ENCODE measurements around the gene WSCD2. TPM values are rescaled to one million over a fixed set of nuclear protein-coding genes. Genes with fewer than 3 reads are reported as not detected.
A peak's percentile ranks its signal among the peaks of the same experiment; 100 is the strongest.

WSCD2 gene
- total and polyA plus RNA-seq, 5 donors = 0.39 to 5.4 (median 0.51) TPM

DNA sequence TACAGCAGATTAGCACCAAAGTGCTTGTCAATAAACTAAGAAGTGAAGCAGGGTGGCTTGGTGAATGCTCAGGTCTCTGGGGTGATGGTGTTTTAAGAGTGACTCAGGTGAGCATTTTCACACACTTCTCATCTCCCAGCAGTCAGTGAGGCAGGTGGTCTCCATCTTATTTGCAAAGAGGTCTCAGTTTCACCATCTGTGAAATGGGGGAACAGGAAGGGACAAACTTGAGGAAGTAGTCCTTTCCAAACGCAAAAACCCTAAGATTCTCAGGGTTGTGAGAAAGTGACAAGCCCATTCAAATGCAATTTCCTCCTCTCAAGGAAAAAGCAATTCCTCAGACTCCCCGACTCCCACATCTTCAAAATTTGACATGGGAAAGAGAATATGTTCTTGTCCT, 155.9 kb downstream of the WSCD2 start:
- no peak overlapping the region for H3K27ac ChIP-seq (ENCODE audit: low read length)
- no peak for DNase-seq
- 36% methylated on average over 2 of the region's 2 CpGs for WGBS
- no peaks in the 10 kb centered on the region for H3K27me3 ChIP-seq (ENCODE audit: control insufficient read depth, insufficient read depth)
- H3K4me1 ChIP-seq (ENCODE audit: control insufficient read depth, insufficient read depth, low read length) = peaks cover 10% of the 10 kb centered on the region
- intact Hi-C loops (cut with DNase I) = no loop called here
- no peak overlapping the region for H3K4me3 ChIP-seq (ENCODE audit: low read length)
- no peaks in the 10 kb centered on the region for H3K9me3 ChIP-seq (ENCODE audit: control insufficient read depth, low read length)
- no peak for ATAC-seq

DNA sequence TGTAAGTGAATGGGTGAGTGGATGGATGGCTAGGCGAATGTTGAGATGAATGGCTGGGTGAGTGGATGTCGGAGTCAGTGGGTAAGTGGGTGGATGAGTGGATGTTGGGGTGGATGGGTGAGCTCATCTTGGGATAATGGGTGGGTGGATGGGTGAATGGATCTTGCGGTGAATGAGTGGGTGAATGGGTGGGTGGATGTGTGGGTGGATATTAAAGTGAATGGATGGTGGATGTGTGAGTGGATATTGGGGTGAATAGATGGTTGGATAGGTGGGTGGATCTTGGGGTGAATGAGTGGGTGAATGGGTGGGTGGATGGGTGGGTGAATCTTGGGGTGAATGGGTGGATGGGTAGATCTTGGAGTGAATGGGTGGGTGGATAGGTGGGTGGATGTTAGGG, 158.1 kb downstream of the WSCD2 start:
- ATAC-seq = no peak
- 91% methylated on average over 3 of the region's 3 CpGs for WGBS

DNA sequence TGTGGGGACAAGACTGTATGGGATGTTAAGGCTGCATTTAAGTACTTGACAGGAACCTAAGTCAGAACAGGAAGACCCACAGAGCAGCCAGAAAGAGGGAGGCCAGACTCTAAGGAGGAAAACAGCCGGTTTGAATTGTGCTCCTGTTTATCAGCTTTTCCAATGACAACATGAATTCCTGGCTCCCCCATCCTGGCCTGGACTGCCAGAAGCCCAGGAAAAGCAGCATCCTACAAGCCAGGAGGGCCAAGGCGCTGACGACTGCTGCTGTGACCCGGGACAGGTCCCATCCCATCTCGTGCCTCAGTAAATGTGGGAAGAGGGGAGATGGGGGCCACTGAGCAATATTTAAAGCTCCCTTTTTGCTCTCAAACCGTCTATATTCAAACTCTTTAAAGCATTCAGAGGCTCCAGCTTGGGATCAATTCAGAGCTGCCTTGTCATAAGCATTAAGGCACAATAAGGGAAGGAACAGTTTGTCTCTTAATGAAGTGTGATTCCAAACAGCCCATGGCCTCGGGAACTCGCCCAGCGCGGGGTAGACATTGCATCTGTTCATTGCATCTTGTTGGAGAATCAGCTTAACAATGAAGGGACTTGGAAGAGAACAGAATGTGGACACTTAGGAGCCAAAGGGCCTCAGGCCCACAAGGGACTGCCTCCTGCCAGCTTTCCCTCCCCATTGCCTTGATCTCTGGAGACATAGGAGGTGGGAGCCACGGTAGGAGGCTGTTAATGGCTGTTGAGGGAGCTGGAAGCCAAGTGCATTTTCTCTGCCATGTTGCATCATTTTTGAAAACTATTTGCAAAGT, 160.5 kb downstream of the WSCD2 start:
- H3K27ac ChIP-seq (ENCODE audit: low read length) = peak overlapping the region; percentile 60
- DNase-seq (peak; percentile 56 to 92 (median 79)), ATAC-seq (peak; percentile 79 to 88)
- no peaks in the 10 kb centered on the region for H3K27me3 ChIP-seq (ENCODE audit: control insufficient read depth, insufficient read depth)
- intact Hi-C loops (cut with DNase I) = no loop called here
- no peaks in the 10 kb centered on the region for H3K9me3 ChIP-seq (ENCODE audit: control insufficient read depth, low read length)
- 31% methylated on average over 11 of the region's 11 CpGs for WGBS
- H3K4me1 ChIP-seq (ENCODE audit: control insufficient read depth, insufficient read depth, low read length) = peaks cover 10% of the 10 kb centered on the region
- no peak overlapping the region for H3K4me3 ChIP-seq (ENCODE audit: low read length)

More for the DNA sequence above, 158.1 kb downstream of the WSCD2 start:
- H3K27ac ChIP-seq (ENCODE audit: low read length) = no peak overlapping the region
- H3K9me3 ChIP-seq (ENCODE audit: control insufficient read depth, low read length) = no peaks in the 10 kb centered on the region
- intact Hi-C loops (cut with DNase I) = no loop called here
- peaks cover 10% of the 10 kb centered on the region for H3K4me1 ChIP-seq (ENCODE audit: control insufficient read depth, insufficient read depth, low read length)
- H3K4me3 ChIP-seq (ENCODE audit: low read length) = no peak overlapping the region
- no peaks in the 10 kb centered on the region for H3K27me3 ChIP-seq (ENCODE audit: control insufficient read depth, insufficient read depth)
- DNase-seq = no peak

DNA sequence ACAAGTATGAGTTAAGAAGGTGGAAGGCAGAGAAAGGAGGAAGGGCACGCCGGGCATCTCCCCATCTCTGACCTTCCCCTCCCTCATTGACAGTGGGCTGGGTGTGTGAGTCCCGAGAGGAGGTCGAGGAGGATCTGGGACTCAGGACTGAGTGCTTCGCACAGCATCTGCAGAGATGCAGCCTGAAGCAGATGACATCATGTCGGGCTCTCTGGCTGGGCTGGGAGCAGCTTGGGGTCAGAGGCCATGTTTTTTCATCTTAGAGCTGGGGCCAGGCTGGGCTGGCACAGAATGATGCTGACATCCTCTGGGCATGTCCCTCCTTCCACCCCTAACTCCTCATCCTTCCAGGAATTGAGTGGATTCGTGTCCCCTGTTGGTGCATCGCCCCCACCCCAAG, 166.6 kb downstream of the WSCD2 start:
- WGBS = 50% methylated on average over 8 of the region's 8 CpGs
- Histone ChIP-seq H3K4me3 (ENCODE audit: low read length) (no peak overlapping the region), H3K4me1 (ENCODE audit: control insufficient read depth, insufficient read depth, low read length) (no peaks in the 10 kb centered on the region), H3K27me3 (ENCODE audit: control insufficient read depth, insufficient read depth) (no peaks in the 10 kb centered on the region), H3K9me3 (ENCODE audit: control insufficient read depth, low read length) (no peaks in the 10 kb centered on the region), H3K27ac (ENCODE audit: low read length) (no peak overlapping the region)
- peak; percentile 25 to 39 for ATAC-seq
- peak in 1 of 3 donors; percentile 39 for DNase-seq
- intact Hi-C loops (cut with DNase I) = no loop called here

DNA sequence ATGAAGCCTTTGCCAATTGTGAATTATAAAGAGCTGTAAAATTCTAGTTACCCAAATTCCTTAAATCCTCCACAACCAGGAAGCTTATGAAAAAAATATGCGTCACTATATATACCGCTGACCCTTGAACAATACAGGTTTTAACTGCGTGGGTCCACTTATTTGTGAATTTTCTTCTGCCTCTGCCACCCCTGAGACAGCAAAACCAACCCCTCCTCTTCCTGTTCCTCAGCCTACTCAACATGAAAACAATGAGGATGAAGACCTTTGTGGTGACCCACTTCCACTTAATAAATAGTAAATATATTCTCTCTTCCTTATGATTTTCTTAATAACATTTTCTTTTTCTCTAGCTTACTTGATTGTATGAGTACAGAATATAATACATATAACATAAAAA, 167.9 kb downstream of the WSCD2 start:
- Histone ChIP-seq H3K27ac (ENCODE audit: low read length) (no peak overlapping the region), H3K27me3 (ENCODE audit: control insufficient read depth, insufficient read depth) (no peaks in the 10 kb centered on the region), H3K9me3 (ENCODE audit: control insufficient read depth, low read length) (no peaks in the 10 kb centered on the region), H3K4me1 (ENCODE audit: control insufficient read depth, insufficient read depth, low read length) (peaks cover 2% of the 10 kb centered on the region), H3K4me3 (ENCODE audit: low read length) (no peak overlapping the region)
- DNase-seq (no peak), ATAC-seq (no peak)
- 62% methylated on average over 3 of the region's 3 CpGs for WGBS
- intact Hi-C loops (cut with DNase I) = no loop called here

DNA sequence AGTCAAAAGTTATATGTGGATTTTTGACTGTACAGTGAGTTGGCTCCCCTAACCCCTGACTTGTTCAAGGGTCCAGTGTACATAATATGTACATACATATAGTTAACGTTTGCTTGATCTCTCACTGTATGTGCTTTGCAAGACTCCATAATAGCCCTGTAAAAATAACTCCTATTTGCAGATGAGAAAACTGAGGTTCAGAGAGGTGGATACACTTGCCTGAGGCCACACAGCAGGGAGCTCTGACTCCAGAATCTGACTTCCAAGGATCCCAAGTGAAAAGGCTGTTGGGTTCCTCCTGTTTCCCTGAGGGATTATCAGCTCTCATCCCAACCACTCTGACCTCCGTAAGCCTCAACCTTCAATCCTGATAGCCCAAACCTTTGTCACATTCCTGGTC, 168.3 kb downstream of the WSCD2 start:
- Histone ChIP-seq H3K27me3 (ENCODE audit: control insufficient read depth, insufficient read depth) (no peaks in the 10 kb centered on the region), H3K4me3 (ENCODE audit: low read length) (no peak overlapping the region), H3K27ac (ENCODE audit: low read length) (no peak overlapping the region), H3K4me1 (ENCODE audit: control insufficient read depth, insufficient read depth, low read length) (peaks cover 2% of the 10 kb centered on the region), H3K9me3 (ENCODE audit: control insufficient read depth, low read length) (no peaks in the 10 kb centered on the region)
- ATAC-seq (no peak), DNase-seq (no peak)
- 84% methylated on average over 2 of the region's 2 CpGs for WGBS
- intact Hi-C loops (cut with DNase I) = no loop called here

DNA sequence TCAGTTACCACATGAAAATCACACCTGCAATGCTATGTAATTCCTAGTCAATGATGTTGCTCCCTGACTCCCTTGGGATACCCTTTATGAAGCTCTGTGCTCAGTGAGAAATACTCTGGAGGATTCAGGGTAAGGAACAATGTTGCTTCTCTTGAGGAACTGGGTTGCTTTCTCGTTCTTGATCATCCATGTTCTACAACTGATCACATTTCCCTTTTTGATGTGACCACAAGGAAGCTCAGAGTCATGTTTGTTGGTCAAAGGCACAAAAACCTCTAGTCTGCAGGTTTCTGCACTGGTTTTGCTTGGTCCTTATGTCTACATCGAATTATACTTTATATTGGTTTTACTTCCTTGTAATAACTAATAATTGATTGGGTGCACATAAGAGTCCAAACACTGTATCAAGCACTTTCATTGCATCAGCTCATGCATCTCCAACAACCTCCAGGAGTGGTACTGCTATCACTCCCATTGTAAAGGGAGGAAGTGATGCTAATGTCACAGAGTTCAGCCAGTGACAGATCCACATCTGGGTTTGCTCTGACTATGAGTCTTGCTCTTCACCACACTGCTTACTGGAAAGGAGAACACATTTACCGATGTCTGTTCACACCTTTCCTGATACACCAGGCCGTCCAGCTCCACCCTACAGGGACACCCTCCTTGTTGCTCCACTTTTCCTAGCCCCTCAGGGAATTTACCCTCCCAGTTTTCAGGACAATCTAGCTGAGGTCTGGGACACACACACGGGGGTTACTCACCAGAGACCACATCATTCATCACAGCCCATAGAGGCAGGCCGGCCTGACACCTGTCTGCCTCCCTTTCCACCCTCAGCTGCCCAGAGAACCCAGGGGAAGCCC, 169.0 kb downstream of the WSCD2 start:
- Histone ChIP-seq H3K4me3 (ENCODE audit: low read length) (no peak overlapping the region), H3K27me3 (ENCODE audit: control insufficient read depth, insufficient read depth) (no peaks in the 10 kb centered on the region), H3K27ac (ENCODE audit: low read length) (no peak overlapping the region), H3K4me1 (ENCODE audit: control insufficient read depth, insufficient read depth, low read length) (peaks cover 3% of the 10 kb centered on the region), H3K9me3 (ENCODE audit: control insufficient read depth, low read length) (no peaks in the 10 kb centered on the region)
- intact Hi-C loops (cut with DNase I) = no loop called here
- 80% methylated on average over 6 of the region's 6 CpGs for WGBS
- ATAC-seq (no peak), DNase-seq (peak in 1 of 3 donors; percentile 34)

DNA sequence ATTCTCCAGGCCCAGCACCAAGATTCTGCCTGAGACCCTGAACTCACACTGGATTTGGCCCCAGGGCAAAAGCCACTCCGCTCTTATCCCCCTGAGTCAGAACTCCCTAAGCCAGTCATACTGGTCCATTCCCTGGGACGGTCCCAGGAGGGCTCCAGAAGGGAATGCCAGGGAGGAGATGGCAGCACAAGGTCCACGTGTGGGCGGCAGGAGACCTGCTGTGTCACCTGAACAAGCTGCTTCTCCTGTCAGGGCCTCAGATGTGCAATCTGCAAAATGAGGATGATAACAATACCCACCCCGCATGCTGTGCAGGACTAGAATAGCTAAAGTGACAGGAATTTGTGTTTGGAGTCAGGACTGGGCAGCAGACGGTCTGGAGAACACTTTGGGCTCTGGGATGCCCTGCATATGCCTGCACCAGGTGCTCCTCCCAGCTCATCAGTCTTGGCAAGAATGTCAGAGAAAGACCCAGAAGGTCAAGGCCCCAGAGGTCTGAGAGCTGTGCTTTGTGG, 169.7 kb downstream of the WSCD2 start:
- H3K9me3 ChIP-seq (ENCODE audit: control insufficient read depth, low read length) = no peaks in the 10 kb centered on the region
- 90% methylated on average over 6 of the region's 6 CpGs for WGBS
- no peak overlapping the region for H3K4me3 ChIP-seq (ENCODE audit: low read length)
- intact Hi-C loops (cut with DNase I) = no loop called here
- ATAC-seq = no peak
- peak in 1 of 3 donors; percentile 20 for DNase-seq
- no peaks in the 10 kb centered on the region for H3K27me3 ChIP-seq (ENCODE audit: control insufficient read depth, insufficient read depth)
- no peak overlapping the region for H3K27ac ChIP-seq (ENCODE audit: low read length)
- H3K4me1 ChIP-seq (ENCODE audit: control insufficient read depth, insufficient read depth, low read length) = peaks cover 8% of the 10 kb centered on the region

DNA sequence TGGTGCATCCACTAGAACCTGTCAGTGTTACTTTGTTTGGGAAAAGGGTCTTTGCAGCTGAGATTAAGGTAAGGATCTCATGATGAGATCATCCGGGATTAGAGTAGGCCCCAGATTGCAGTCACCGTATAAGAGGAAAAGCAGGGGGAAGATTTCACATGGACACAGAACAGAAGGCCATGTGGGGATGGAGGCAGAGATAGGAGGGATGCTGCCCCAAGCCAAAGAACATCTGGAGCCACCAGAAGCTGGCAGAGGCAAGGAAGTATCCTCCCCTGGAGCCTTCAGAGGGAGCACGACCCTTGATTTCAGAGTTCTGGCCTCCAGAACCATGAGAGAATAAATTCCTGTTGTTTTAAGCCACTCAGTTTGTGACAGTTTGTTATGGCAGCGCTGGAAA, 170.4 kb downstream of the WSCD2 start:
- Histone ChIP-seq H3K9me3 (ENCODE audit: control insufficient read depth, low read length) (no peaks in the 10 kb centered on the region), H3K27ac (ENCODE audit: low read length) (no peak overlapping the region), H3K27me3 (ENCODE audit: control insufficient read depth, insufficient read depth) (no peaks in the 10 kb centered on the region), H3K4me3 (ENCODE audit: low read length) (no peak overlapping the region), H3K4me1 (ENCODE audit: control insufficient read depth, insufficient read depth, low read length) (peaks cover 13% of the 10 kb centered on the region)
- ATAC-seq (no peak), DNase-seq (no peak)
- 58% methylated on average over 4 of the region's 4 CpGs for WGBS
- intact Hi-C loops (cut with DNase I) = no loop called here
